IMR-90 (cell line): ENCODE data around the gene BTRC.

Source experiments
- BHLHE40 ChIP-seq: fragments of 150-350 bp; IDR thresholded peaks from 2 replicates; pipeline ENCODE4 v1.6.1; 2016; ENCODE audit warnings: mild to moderate bottlenecking, low read depth, low read length
- CEBPB ChIP-seq: IDR thresholded peaks from 2 replicates; pipeline ENCODE4 v1.6.1; 2012; ENCODE audit warnings: low read depth, low read length, improper control_type of control experiment
- CHD1 ChIP-seq: IDR thresholded peaks from 2 replicates; pipeline ENCODE4 v1.6.1; 2012; ENCODE audit warnings: low read depth, low read length, improper control_type of control experiment
- CTCF ChIP-seq: conservative IDR thresholded peaks from 2 replicates; pipeline ENCODE4 v1.5.1; 2012; ENCODE audit warnings: mild to moderate bottlenecking, low read depth, low read length, improper control_type of control experiment
- MXI1 ChIP-seq: IDR thresholded peaks from 2 replicates; pipeline ENCODE4 v1.6.1; 2012; ENCODE audit warnings: low read depth, mild to moderate bottlenecking, low read length, moderate library complexity, borderline replicate concordance
- POLR2A ChIP-seq: IDR thresholded peaks from 2 replicates; pipeline ENCODE4 v1.6.1; 2012; ENCODE audit warnings: mild to moderate bottlenecking, low read depth, low read length
- RAD21 ChIP-seq: IDR thresholded peaks from 2 replicates; pipeline ENCODE4 v1.6.1; 2012; ENCODE audit warnings: low read length, improper control_type of control experiment
- RFX5 ChIP-seq: IDR thresholded peaks from 2 replicates; pipeline ENCODE4 v1.8.0; 2012; ENCODE audit warnings: low read depth, mild to moderate bottlenecking, low read length, moderate library complexity
- SMC3 ChIP-seq: fragments of 150-350 bp; IDR thresholded peaks from 2 replicates; pipeline ENCODE4 v1.6.1; 2016; ENCODE audit warnings: low read depth, mild to moderate bottlenecking, antibody characterized with exemption, low read length, moderate library complexity
- TF ChIP-seq, protein P1 (sequence below): fragments of 150-350 bp; IDR thresholded peaks from 2 replicates; pipeline ENCODE4 v1.6.1; 2017; ENCODE audit warnings: mild to moderate bottlenecking, antibody characterized with exemption, low read length, low read depth

- TF ChIP-seq RAD21 = no peak
- TF ChIP-seq POLR2A = no peak
- no peak for TF ChIP-seq CTCF
- no peak for TF ChIP-seq RFX5
- TF ChIP-seq MXI1 = no peak
- TF ChIP-seq, protein P1, sequence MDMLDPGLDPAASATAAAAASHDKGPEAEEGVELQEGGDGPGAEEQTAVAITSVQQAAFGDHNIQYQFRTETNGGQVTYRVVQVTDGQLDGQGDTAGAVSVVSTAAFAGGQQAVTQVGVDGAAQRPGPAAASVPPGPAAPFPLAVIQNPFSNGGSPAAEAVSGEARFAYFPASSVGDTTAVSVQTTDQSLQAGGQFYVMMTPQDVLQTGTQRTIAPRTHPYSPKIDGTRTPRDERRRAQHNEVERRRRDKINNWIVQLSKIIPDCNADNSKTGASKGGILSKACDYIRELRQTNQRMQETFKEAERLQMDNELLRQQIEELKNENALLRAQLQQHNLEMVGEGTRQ = no peak
- TF ChIP-seq BHLHE40 = no peak
- no peak for TF ChIP-seq SMC3
- no peak for TF ChIP-seq CEBPB
- no peak for TF ChIP-seq CHD1
These were observed 2.2 kb downstream of the BTRC start for GRCh38 chr10:101356132-101356531.
